LHCN-M2 (cell line): Measurements from ENCODE around the gene RAB26. TPM values are rescaled to one million over a fixed set of nuclear protein-coding genes. Genes with fewer than 3 reads are reported as not detected.
"Not testable (repeated sequence)": the region's sequence is repeated elsewhere in the genome, so short reads cannot be mapped to it uniquely, and the experiment has no call there.

Experiments
- DNase-seq: peaks from one replicate; pipeline ENCODE4 v3.0.0-alpha.2; 2012; ENCODE audit warnings: low read depth
- total RNA-seq: library from RNA; depleted of rRNA; stranded (reverse); fragments of >200 nt; gene quantifications from 2 replicates; pipeline ENCODE4 v1.2.3, GENCODE V29; 2014

Gene RAB26
- total RNA-seq, 1 experiment from 2014 or later: 2.0 TPM

DNA sequence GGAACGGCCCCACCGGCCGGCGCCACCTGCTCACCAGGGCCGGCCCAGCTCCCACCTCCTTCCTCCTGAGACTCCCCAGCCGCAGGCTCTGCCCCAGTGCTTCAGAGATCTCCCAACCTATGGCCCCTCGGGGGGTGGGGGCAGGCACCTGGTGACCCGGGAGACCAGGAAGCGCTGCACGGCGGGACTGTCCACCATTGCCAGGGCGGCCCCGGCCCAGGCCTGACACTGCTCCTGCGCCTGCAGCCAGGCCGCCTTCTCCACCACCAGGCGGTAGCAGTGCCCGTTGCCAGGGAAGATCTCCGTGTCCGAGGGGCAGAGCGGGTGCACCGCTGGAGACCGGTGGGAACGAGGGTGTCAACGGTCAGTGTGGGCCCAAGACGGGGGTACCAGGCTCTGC is 31.1 kb upstream of the RAB26 start:
- DNase-seq: not testable (repeated sequence)

DNA sequence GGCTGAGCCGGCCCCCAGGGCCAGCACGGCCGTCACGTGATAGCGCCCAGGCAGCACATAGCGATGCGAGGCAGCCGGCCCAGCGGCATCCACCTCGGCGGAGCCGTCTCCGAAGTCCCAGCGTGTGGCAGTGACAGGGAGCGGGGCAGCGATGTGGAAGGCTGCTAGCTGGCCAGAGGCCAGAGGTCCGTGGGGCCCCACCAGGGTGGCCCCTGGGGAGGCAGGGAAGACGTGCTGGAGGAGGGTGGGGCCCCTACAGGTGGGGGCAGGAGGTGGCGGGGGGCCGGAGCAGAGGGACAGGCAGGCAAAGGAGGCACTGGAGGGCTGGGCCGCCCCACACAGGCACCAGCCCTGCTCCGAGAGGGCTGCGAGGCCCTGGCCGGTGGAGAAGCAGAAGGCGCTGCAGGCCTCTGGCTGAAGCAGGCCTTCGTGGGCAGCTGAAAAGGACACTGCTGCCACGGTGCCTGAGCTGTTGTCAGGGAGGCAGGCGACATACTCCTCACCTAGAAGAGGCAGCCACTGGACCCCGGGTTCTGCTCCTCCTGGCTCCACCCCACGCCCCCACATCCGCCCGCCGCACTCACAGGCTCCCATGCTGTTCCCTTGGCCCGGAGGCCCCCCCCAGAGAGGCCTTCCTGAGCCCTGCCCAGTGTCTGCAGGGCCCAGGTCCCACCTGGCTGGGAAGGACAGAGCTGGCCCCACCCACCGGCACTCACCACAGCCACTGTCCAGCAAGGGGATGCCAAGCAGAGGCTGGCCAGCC is 30.3 kb upstream of the RAB26 start:
- DNase-seq: not testable (repeated sequence)

DNA sequence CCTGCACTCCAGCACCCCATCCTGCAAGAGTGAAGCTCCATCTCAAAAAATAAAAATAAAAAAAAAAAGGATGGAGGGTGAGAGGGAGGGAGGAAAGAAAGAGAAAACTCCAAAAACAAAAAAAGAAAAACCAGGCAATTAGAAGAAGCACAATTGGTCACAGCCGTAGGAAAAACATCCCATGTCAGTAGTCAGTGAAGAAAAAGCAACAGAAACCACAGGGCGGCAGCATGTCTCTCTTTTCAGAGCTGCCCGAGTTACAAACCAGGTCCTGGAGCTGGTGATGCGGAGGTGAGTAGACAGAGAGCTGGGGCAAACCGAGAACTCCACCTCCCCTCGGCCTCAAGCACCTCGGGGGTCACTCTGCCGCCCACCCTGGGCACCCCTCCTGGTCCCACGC is 27.1 kb upstream of the RAB26 start:
- DNase-seq: peak; percentile 60

DNA sequence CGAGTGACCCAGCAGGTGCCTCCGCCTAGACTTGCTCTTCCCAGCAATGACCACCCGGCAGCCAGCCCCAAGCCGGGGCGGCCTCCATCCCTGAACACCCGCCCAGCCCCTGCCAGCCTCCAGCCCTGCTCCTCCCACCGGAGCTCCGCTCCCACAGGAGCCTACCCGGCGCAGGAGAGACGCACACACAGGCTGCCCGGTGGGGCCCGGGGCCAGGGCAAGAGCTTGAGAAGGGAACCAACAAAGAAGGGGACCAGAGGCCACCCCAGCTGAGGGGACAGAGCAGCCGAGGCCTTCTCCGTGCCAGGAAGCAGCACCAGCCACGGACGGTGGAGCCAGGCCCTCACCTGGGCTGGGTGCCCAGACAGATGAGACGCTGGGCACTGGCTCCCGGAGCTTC is 26.6 kb upstream of the RAB26 start:
- DNase-seq: no peak

DNA sequence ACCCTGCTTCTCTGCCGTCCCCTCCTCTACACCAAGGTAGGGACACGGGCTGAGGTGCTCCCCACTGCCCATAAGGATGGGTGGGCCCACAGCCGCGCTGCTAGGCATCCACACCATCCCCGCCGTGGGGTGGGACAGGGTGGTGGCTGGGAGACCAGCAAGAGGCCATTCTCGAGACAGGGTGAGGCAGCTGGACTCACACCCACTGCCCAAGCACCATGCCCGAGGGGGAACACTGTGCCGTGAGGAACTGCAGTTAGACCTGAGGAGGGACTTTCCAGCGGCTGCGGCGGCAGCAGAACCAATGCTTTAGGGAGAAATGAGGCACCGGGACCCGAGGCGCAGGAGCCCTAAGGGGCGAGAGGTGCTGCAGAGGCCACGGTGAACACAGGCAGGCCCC is 26.0 kb upstream of the RAB26 start:
- DNase-seq: no peak

DNA sequence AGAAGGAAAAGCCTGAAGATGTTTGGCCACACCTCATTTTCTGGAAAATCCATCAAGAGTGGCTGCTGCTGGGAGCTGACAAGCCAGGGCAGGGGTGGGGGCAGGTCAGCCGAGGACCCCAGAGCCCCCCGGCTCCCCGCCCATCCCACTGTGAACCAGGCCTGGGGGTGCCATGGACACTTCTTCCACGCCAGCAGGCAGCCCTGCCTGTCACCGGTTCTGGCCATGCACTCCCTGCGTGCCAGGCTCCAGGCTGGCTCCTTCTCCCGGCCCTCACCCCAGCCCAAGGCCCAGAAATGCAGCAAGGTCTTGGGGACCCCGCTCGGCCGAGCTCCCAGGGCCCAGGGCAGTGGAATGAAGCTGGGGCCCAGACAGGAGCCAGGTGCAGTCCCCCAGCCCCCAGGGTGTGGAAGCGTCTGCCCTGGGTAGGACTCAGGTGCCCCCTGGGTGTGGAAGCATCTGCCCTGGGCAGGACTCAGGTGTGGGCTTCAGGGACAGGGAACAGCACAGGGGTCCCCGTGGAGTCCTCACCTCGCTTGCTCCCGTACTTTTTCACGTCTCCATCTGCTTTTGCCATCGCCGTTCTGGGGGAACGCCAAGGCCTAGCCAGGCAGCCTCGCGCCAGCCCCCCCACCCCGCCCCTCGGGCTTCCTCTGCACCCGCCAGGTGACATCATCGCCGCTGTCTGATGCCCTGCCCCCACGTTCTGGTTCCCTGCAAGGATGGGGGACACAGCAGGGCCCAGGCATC is 25.3 kb upstream of the RAB26 start:
- DNase-seq: not testable (repeated sequence)

DNA sequence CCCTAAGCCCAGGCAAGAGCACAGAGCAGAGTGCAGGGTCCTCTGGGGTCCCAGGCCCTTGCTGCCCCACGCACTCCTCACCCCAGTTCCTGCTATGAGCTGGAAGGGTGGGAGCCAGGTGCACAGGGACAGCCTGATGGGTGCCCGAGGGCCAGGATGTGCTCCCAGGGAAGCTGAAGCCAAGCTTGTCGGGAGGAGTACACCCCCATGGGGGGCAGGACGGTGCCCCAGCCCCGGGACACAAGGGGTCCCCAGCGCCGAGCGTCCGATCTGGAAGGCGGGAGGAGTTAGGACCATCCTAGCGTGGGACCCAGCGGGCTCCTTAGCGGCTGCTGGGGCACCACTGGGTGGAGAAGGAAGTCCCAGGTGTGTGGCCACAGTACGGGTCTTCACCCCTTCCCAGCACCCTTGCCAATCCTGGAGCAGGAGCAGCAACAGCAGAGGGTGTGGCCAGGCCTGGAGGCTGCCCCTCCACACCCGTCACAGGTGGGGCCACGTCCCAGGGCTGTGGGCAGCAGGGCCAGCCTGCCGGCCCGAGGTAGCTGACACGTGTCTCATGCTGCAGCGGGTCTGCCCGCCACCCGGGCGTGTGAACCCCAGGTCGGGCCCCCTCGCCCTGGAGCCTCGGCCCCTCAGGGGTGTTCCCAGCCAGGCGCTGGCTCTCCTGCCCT is 24.6 kb upstream of the RAB26 start:
- not testable (repeated sequence) for DNase-seq

DNA sequence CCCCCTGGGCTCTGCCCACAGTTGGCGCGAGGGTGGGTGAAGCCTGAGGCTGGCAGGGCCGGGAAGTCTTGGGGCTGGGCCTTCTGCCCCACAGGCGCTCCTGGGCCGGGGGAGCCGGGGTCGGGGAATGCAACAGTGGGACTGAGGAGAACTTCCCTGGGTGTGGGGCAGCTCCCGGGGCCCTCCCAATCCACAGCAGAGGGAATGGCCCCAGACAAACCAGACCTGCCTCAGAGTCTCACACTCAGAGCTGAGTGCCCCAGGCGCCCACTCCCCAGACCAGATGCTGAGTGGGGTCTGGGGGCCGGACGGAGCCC is 24.1 kb upstream of the RAB26 start:
- DNase-seq: not testable (repeated sequence)

DNA sequence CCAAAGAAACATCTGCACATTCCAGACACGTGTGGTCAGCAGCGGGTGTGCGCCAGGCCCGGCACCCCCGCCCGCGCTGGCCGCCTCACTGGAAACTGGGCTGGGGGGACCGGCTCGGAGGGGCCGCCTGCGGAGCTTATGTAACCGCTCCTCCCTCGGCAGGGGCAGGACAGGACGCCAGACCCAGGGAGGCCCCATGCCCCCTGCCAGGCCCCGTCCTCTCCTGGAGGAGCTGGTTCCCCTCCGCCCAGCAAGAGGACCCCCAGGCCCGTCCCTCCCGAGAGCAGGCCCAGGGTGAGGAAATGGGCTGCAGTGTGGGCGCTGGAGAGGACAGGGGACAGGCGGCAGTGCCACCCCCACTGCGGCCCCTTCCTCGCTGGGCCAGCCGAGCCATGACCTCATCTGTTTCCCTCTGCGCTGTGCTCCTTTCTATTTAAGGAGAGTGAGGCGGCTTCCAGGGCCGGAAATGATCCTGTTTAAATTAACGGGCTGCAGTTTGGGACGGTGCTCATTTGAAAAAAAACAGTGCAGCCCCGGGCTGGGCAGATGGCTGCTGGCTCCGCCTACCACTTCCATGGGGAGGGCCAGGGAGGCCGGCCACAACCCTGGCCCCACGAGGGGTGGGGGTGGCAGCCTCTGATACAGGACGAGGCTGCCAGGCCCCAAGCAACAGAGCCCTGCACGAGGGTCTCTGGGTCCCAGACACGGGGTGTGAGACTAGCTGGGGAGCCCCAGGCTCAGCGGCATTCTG is 23.6 kb upstream of the RAB26 start:
- peak; percentile 81 for DNase-seq

DNA sequence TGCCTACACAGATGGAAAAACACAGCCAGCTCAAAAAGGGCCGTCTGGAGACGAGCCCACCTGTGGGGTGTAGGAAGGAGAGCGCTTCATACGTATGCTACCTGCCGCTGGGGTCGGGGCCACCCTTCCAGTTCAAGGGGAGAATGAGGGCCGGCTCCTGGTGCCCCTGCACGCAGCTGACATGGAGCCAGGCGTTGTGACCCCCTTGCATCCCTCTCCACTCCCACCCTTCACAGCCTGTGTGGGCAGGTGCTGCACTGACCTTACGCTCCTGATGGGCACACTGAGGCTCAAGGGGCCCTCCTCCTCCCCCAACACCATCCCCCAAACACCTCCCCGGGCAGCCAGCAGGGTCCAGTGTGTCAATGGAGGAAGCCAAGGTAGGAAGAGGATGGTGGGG is 22.8 kb upstream of the RAB26 start:
- not testable (repeated sequence) for DNase-seq

DNA sequence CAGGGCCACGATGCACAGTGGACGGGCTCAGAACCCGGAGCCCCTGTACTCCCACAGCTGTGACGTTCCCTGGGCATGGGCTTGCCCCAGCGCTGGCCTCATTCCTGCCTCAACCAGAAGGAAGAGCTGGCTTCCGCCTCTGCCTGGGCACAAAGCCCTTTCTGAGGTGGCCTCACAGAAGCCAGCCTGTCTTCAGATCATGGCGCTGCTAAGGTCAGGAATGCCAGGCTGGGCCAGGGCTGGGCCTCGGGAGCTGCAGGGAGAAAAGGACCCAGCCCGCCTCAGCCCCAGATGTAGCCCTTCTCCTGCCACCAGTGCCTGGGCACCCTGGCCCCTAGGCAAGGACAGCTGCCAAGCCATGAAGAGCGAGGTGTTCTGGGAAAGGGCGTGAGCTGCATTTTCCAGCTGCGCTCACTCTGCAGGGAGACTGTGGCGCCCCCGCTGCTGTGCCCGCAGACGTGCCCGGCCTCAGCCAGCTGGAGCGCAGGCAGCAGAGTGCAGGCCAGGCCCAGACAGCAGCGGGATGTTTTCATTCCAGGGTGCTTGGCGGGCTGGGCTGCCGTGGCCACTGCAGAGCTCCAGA is 22.2 kb upstream of the RAB26 start:
- DNase-seq: peak; percentile 61

DNA sequence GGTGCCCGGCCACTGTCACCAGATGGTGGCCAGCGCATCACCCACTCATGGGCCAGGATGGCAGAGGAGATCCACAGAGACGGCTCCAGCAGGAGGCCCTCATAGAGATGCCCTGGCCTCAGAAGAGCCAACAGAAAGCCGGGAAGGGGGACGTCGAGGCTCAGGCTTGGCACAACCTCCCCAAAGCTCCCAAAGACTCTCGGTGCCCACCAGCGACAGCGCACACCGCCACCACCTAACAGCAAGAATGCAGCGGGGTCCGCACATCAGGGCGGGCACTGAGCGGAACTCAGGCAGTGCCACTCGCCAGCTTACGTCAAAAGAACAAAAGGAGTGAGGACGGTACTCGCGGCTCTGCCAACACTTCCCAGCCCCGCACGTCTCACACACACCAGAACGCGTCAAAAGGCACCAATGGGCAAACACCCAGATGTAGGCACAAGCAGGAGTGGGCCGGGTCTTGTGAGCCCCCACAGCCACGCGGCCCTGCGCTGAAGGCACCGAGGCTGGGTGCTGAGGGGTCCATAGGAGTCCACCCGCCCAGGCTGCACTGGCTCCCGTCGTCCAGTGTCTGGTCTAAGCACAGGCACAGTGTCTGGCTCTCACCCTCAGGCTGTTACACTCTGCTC is 21.4 kb upstream of the RAB26 start:
- not testable (repeated sequence) for DNase-seq

DNA sequence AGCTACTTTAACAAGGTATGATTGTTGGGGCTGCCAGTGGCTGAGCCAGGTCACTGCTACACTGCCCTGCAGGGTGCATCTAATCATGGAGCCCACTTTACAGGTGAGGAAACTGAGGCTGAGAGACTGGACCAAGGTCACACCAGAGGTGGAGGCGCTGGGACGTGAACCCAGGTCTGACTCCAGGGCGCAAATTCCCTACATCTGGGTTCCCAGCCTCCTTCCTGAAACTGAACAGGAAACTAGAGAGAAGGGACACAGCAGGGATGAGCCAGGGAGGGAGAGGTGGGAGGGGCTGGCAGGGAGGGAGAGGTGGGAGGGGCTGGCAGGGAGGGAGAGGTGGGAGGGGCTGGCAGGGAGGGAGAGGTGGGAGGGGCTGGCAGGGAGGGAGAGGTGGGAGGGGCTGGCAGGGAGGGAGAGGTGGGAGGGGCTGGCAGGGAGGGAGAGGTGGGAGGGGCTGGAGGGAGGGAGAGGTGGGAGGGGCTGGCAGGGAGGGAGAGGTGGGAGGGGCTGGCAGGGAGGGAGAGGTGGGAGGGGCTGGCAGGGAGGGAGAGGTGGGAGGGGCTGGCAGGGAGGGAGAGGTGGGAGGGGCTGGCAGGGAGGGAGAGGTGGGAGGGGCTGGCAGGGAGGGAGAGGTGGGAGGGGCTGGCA is 20.7 kb upstream of the RAB26 start:
- DNase-seq: peak; percentile 71

DNA sequence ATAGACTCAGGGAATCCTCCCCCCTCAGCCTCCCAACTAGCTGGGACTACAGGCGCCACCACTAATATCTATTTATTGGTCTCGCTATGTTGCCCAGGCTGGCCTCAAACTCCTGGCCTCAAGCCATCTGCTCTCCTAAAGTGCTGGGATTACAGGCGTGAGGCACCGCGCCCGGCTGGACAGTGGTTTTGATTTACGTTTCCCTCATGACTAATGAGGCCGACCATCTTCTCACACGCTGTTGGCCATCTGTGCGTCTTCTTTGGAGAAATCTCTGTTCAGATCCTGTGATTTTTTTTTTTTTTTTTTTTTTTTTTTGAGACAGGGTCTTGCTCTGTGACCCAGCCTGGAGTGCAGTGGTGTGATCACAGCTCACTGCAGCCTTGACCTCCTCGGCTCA is 19.2 kb upstream of the RAB26 start:
- DNase-seq: peak; percentile 68

DNA sequence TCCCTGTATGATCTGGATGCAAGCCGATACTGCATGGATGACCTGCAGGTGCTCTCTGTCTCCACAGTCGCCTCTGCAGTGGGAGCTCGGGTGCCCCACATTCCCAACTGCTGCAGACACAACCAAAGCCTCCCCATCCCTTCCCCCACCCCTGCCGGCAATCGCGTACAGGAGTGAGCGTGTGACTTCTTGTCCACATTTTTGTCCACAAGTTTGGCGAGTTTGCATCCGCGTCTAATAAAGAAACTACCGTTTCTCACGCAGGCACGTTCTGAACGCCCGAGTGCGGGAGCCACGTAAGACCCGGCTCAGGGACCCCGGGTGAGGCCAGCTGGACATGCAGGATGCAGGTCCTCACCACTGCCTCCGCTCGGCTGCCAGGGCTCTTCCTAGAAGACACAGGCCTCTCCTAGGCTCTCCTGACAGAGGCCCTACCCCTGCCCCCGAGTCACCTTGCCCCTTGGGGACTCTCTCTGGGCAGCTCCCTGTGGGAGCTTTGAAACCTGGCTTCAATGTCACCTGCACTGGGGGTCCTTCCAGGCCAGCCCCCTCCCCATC is 18.5 kb upstream of the RAB26 start:
- not testable (repeated sequence) for DNase-seq

DNA sequence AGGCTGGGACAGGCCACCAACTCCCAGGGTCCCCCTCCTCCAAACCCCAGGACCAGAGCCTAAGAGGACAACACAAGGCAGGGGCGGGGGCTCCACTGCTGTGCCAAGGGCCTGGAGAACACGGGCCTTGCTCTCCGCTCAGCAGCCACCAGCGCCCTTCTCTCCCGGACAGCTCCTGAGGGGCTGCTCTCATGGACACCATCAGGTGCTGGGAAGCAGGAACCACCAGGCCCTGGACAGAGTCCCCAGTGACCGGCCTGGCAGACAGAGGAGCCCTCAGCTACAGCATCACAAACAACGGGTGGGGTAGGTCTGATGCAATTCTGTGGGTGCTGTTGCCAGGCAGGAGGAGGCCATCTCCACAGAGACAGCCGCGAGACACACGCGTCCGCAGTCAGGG is 14.6 kb upstream of the RAB26 start:
- DNase-seq: not testable (repeated sequence)

DNA sequence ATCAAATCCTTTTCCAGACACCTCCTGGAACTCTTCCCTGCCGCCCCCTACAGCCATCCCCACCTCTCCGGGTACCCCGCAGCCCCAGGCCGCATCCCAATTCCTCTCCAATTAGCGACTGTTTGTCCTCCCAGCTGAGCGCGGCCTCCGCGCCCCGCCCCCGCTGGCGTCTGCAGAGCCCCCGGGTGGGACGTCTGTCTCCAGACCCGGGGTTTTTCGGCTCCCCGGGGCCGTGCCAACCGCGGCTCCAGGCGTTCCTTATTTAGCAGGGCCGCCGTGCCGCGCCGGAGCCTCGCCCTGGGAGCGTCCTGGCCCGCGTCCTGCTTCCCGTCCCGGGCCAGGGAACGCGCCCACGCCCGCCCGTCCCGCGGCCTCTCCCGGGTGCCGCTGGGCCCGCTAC is 13.4 kb upstream of the RAB26 start:
- peak; percentile 10 for DNase-seq

DNA sequence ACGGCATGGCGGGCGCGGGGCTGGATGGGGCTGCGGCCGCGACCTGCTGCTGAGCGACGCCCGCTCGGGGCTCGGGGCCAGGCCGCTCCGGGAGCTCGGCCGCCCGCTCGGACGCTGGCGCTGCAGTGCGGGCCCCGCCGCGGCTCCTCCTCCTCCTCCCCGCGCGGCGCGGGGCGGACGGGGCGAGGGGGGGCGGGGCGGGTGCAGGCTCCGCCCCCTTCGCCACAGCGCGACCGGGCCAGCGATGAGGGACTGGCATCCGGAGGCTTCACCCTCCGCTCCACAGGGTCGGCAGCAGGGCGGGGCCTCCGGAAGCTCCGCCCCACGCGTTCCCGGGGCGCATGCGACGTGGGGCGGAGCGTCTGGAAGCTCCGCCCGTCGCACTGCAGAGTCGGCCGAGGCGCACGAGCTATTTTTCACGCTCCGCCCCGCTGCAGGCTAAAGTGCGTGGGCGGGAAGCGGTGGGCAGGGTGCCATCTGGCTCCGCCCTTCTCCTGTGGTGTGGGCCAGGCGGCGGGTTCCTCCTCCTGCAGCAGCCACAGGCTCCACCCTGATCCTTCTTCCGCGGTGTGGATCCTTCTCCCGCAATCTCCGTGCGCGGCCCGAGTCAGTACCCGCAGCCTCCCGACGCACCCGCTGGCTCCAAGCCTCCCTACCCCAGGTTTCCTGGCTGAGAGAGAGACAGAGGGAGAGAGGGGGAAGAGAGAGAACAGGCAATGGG is 12.5 kb upstream of the RAB26 start, which contains the start of gene PKD1:
PKD1 (minus strand) TSS at position 129 of the 721 bp plus-strand sequence. CDS start 209 bp downstream, outside the sequence.
- peak; percentile 89 for DNase-seq
